HG03558 (cell line): ENCODE results near the gene RPA1.
"Not testable (repeated sequence)": the region's sequence is repeated elsewhere in the genome, so short reads cannot be mapped to it uniquely, and the experiment has no call there.

Experiments
- ATAC-seq: cut with Tn5 transposase; IDR thresholded peaks from one replicate; pipeline ENCODE4 v1.9.1; 2021; ENCODE audit warnings: moderate number of reproducible peaks; ENCODE audit not compliant: unreplicated experiment; ENCODE audit errors: extremely low read depth

The RPA1 gene

GRCh38 chr17:1829592-1830257, at the start of gene RPA1, which contains the start of gene SMYD4:
TSS of gene RPA1 (plus strand) at chr17:1830005. CDS start at chr17:1830094, 89 bp downstream.
TSS of gene SMYD4 (minus strand) at chr17:1829902. CDS start at chr17:1827994, 1,908 bp downstream.
- ATAC-seq, result peak; percentile 57

DNA sequence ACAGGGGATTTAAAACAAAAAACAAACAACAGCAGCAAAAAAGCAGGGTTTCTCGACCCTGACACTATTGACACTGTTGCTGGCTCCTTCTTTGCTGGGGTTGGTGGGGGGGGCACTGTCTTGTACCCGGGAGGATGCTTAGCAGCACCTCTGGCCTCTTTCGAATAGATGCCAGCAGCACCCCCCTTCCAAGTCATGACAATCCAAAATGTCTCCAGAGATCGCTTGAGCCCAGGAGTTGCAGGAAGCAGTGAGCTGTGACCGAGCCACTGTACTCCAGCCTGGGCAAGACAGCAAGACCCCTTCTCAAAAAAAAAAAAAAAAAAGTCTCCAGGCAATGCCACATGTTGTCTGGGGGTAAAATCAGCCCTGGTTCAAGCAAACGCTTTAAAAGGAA, 47.6 kb upstream of the RPA1 start:
- ATAC-seq, result no peak

GRCh38 chr17:1783271-1783670, 46.5 kb upstream of the RPA1 start:
- no peak for ATAC-seq

GRCh38 chr17:1783834-1784611, 45.8 kb upstream of the RPA1 start:
- ATAC-seq, result no peak

- no peak for ATAC-seq
These were observed 43.9 kb upstream of the RPA1 start for GRCh38 chr17:1785930-1786329.

DNA sequence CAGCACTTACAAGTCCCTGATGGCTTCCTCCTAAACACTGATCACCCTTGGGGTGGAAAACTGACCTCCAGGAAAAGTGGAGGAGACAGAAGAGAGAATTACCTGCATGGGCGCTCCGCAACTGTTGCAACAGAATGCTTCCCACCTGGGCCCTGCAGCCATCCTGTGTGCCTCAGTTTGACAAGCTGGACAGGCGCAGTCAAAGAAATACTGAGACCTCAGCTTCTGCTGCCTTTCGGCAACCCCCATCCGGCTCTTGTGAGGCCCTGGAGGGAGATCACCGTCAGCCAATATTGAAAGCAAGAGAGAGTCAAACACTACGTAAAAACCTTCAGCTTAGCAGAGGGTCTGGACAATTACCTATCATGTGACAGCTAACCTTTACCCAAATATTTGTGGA, 43.1 kb upstream of the RPA1 start:
- no peak for ATAC-seq

- no peak for ATAC-seq
These were observed 42.4 kb upstream of the RPA1 start for GRCh38 chr17:1787301-1787902.

DNA sequence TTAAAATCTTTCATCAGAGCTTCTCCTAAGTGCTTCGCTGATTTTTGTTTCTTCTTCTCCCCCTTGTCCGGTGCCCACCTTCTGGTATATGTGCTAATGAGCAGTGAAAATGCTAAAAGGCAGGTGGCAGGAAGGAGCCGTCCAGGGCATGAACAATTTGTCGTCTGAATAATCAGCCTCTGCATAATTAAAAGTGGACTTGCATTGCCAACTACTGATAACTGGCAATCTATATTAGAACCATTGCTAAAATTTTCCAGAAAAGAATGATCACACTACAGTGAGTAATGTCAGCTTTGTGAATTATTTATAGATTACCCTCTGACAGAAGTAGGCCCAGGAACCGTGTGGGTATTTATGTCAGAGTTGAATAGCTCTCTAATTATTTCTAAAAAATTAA, 39.9 kb upstream of the RPA1 start:
- no peak for ATAC-seq

DNA sequence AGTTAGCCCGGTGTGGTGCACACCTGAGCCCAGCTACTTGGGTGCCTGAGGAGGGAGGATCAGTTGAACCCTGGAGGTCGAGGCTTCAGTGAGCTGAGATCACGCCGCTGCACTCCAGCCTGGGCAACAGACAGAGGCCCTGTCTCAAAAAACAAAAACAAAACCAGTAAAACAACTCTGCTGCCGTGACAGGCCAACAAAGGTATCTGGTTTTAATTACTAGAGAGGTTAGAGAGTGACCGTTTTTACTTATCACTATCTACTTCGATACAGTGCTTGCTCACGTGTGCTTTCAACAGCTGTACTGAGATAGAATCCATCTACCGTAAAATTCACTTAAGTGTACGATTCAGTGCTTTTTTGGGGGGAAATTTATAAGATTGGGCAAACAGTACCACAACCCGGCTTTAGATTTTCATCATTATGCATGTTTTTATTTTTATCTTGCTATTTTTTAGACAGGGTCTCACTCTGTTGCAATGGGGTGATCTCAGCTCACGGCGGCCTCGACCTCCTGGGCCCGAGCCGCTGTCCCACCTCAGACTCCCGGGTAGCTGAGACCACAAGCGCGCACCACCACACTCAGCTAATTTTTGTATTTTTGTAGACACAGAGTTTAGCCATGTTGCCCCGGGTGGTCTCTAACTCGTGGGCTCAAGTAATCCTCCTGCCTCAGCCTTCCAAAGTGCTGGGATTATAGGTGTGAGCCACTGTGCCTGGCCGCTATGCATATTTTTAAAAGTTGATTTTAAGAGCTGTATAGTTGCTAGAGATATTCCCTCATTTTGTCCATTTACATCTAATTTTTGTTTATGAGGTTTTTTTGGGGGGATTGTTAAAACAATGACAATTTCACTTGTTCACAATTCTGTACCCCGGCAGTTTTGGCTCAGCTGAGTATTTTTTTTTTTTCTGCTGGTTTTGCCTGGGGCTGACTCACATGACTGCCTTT, 37.0 kb upstream of the RPA1 start:
- ATAC-seq, result no peak

DNA sequence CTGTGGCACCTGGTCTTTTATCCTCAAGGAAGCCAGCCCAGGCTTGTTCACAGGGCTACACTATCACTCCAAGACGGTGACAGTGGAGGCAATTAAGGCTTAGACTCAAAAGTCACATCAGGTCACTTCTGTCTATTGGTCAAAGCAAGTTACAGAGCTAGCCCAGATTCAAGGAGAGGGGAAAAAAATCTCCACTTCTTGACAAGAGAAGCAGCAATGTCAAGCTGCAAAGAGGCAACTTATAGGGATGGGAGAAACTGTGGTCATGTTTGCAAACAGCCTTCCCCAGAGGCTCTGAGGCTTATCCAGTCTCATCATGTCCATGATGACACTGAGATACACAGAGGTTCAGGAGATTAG, 36.4 kb upstream of the RPA1 start:
- no peak for ATAC-seq

DNA sequence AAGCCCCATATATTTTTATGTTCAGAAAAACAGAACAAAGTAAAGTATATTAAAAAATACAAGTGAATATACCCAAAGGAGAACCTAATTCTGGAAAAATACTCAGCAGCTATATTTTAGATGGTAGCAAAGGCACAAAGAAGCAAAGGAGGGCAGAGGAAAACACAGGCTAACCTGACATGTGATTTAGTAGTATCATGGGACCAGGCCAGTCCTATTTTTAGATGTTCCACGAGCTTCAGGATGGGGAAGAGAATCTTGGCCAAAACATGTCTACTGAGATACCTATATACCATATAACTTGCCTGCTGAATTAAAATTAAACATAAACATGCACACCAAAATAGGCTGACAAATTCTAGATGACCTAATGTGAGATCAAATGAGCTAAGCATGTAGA, 33.0 kb upstream of the RPA1 start:
- ATAC-seq, result no peak

DNA sequence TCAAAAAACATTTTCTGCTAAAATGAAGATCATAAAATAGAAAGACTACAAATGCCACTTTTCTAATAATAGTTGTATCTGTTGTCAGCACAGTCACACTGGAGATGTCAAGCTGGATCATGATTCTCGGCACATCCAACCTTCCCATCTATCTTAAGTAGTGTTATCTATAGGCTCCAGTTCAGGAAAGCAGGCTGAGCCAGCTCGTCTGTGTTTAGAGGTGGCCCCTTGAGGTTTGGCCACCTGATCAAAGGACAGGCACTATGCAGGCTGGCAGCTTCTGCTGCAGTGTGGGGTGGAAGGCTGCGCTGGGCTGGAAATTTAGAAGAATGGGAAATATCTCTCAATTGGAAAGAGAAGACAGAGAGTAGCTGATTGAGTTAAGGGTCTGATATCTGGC, 32.5 kb upstream of the RPA1 start:
- no peak for ATAC-seq

DNA sequence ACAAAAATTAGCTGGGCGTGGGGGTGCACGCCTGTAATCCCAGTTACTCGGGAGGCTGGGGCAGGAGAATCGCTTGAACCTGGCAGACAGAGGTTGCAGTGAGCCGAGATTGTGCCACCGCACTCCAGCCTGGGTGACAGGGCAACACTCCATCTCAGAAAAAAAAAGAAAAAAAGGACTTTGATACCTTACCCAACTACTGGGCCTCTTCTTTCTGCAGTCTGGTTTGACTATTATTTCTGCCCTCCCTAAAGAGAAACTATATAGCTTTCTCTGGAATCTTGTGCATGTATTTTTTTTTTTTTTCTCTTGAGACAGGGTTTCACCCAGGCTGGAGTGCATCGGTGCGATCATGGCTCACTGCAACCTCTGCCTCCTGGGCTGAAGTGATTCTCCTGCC, 32.0 kb upstream of the RPA1 start:
- not testable (repeated sequence) for ATAC-seq

GRCh38 chr17:1800240-1800639, 29.6 kb upstream of the RPA1 start:
- ATAC-seq, result no peak

GRCh38 chr17:1800712-1801111, 29.1 kb upstream of the RPA1 start:
- ATAC-seq, result no peak

GRCh38 chr17:1802429-1802828, 27.4 kb upstream of the RPA1 start:
- no peak for ATAC-seq

DNA sequence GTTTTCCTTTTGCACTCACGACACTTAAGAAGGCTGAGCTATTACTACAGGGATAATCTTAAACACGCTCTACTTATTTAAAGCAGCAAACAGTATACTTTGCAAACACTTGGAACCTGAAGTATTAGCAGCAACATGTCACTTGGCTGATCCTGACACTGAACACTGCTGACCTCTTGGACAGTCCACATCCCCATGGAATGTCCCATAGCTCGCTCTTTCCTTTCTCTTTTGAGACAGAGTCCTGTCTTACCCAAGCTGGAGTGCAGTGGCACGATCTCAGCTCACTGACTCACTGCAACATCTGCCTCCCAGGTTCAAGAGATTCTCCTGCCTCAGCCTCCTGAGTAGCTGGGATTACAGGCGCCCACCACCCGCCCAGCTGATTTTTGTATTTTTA, 26.5 kb upstream of the RPA1 start:
- ATAC-seq, result no peak

- ATAC-seq, result no peak
These were observed 21.9 kb upstream of the RPA1 start for GRCh38 chr17:1807890-1808289.

DNA sequence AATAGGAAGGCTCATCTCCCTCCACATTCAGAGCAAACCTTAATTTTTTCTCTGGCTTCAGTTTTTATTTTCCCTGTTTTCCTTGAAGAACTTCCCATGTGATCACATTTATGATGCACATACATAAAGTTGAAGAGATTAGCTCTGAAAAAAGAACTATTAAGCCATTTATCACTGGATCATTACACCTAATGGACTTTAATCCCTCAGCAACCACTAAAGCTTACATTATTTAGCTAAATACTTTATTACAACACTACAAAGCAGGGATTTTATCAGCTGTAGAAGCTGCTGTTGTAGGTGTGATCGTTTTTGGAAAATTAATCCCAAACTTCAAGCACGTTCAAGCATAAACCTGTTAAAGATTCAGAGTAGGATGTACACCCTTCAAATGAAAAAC, 21.2 kb upstream of the RPA1 start:
- ATAC-seq, result no peak

DNA sequence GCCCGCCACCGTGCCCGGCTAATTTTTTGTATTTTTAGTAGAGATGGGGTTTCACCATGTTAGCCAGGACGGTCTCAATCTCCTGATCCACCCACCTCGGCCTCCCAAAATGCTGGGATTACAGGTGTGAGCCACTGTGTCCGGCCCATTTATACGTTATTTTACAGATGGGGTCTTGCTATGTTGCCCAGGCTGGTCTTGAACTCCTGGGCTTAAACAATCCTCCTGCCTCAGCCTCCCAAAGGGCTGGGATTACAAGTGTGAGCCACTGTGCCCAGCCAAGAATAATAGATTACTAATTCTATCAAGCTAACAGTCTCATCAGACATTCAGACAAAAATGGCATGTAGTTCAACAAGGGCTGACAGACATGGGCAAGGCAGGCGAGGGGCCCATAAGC, 20.0 kb upstream of the RPA1 start:
- not testable (repeated sequence) for ATAC-seq
